ENCODE measurements around the gene BANF2.

DNA sequence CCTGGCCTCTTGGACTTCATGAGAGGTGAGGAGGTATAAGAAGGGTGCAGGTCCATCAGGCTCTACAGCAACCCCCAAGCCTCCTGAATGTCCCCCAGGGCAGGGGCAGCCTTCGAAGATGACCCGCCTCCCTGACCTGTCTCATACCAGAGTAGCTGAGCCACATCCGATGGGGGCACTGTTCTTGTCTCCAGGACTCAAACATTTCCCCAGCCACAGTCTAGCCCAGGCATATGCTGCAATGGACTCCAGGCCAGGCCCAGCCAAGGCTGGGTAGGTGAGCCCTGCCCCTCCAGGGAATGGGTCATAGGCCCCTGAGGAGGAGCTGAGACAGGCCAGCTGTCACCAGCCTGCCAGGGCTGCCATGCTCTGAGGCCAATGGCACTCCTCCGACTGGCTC lies 65.3 kb downstream of the BANF2 start:
- TF ChIP-seq, protein P1, sequence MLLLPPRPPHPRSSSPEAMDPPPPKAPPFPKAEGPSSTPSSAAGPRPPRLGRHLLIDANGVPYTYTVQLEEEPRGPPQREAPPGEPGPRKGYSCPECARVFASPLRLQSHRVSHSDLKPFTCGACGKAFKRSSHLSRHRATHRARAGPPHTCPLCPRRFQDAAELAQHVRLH (CRISPR knock-in tag; IDR thresholded peaks at IDR 0.05; ENCODE audit: borderline replicate concordance, low read depth): no peak
- TF ChIP-seq ZSCAN20 (CRISPR knock-in tag; IDR thresholded peaks at IDR 0.05; ENCODE audit: borderline replicate concordance) (no peak), EZH2 (conservative IDR thresholded peaks at IDR 0.05; ENCODE audit: low read depth, low read length) (no peak)
- TF ChIP-seq, protein P2, sequence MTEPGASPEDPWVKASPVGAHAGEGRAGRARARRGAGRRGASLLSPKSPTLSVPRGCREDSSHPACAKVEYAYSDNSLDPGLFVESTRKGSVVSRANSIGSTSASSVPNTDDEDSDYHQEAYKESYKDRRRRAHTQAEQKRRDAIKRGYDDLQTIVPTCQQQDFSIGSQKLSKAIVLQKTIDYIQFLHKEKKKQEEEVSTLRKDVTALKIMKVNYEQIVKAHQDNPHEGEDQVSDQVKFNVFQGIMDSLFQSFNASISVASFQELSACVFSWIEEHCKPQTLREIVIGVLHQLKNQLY (CRISPR knock-in tag; IDR thresholded peaks at IDR 0.05): no peak
- TF ChIP-seq, protein P3, sequence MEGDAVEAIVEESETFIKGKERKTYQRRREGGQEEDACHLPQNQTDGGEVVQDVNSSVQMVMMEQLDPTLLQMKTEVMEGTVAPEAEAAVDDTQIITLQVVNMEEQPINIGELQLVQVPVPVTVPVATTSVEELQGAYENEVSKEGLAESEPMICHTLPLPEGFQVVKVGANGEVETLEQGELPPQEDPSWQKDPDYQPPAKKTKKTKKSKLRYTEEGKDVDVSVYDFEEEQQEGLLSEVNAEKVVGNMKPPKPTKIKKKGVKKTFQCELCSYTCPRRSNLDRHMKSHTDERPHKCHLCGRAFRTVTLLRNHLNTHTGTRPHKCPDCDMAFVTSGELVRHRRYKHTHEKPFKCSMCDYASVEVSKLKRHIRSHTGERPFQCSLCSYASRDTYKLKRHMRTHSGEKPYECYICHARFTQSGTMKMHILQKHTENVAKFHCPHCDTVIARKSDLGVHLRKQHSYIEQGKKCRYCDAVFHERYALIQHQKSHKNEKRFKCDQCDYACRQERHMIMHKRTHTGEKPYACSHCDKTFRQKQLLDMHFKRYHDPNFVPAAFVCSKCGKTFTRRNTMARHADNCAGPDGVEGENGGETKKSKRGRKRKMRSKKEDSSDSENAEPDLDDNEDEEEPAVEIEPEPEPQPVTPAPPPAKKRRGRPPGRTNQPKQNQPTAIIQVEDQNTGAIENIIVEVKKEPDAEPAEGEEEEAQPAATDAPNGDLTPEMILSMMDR (CRISPR knock-in tag; IDR thresholded peaks at IDR 0.05): no peak

Data from HepG2 (cell line).